ENCODE data around the gene OR4M1.
"Not testable (repeated sequence)": the region's sequence is repeated elsewhere in the genome, so short reads cannot be mapped to it uniquely, and the experiment has no call there.

GRCh38 chr14:19819879-19820278 lies 46.6 kb downstream of the OR4M1 start:
- TF ChIP-seq CTCF (IDR thresholded peaks at IDR 0.05; ENCODE audit: low read depth, low read length, poor library complexity, severe bottlenecking); EZH2phosphoT487 (IDR thresholded peaks at IDR 0.05; ENCODE audit: borderline replicate concordance, low read length): not testable (repeated sequence)
